PC-3 (cell line): ENCODE measurements around the gene ANAPC15.

Experiments
- EZH2 ChIP-seq: fragments of 300-600 bp; sonication (generic); IDR thresholded peaks from one replicate; pipeline ENCODE4 v1.6.1; 2017; ENCODE audit warnings: antibody characterized with exemption, mild to moderate bottlenecking, low read length; ENCODE audit not compliant: unreplicated experiment
- EZH2phosphoT487 ChIP-seq: fragments of 300-600 bp; sonication (generic); IDR thresholded peaks from 2 replicates; pipeline ENCODE4 v1.6.1; 2018; ENCODE audit warnings: mild to moderate bottlenecking, antibody characterized with exemption, low read length, borderline replicate concordance
- TF ChIP-seq, protein P1 (sequence below): fragments of 300-600 bp; sonication (generic); conservative IDR thresholded peaks from 2 replicates; pipeline ENCODE4 v1.5.1; 2017; ENCODE audit warnings: antibody characterized with exemption, low read depth, mild to moderate bottlenecking, low read length

DNA sequence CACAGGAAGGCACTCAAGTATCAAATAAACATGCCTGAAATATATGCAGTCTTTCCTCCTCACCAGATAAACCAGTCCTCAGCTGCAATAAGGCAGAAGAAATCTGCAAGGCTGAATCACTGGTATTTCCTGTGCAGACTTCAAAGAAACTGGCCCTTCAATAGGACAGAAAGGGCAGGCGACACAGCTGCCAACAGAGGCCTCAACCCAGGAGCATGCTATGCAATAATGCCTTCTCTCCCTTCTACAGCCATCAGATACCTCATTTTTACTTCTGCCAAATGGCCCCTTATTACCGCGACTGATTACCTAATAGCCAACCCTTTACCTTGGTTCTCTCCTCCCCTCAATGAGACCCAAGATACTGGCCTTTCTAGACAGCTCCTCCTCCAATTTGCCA lies 40.1 kb downstream of the ANAPC15 start:
- TF ChIP-seq, protein P1, sequence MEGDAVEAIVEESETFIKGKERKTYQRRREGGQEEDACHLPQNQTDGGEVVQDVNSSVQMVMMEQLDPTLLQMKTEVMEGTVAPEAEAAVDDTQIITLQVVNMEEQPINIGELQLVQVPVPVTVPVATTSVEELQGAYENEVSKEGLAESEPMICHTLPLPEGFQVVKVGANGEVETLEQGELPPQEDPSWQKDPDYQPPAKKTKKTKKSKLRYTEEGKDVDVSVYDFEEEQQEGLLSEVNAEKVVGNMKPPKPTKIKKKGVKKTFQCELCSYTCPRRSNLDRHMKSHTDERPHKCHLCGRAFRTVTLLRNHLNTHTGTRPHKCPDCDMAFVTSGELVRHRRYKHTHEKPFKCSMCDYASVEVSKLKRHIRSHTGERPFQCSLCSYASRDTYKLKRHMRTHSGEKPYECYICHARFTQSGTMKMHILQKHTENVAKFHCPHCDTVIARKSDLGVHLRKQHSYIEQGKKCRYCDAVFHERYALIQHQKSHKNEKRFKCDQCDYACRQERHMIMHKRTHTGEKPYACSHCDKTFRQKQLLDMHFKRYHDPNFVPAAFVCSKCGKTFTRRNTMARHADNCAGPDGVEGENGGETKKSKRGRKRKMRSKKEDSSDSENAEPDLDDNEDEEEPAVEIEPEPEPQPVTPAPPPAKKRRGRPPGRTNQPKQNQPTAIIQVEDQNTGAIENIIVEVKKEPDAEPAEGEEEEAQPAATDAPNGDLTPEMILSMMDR = no peak
- no peak for TF ChIP-seq EZH2
- no peak for TF ChIP-seq EZH2phosphoT487
